HCT116 (cell line): ENCODE data around the gene IQSEC3. TPM values are rescaled to one million over a fixed set of nuclear protein-coding genes. Genes with fewer than 3 reads are reported as not detected.

Experiments
- ATAC-seq: fragments of 200-7000 bp; cut with Tn5 transposase; 2 replicates; pipeline ENCODE4 v1.9.1; 2020; ENCODE audit warnings: mild to moderate bottlenecking, moderate library complexity
- BruUV-seq: library from RNA; stranded (reverse); fragments of 400-500 nt; replicated peaks from 2 replicates; lab custom pipeline; 2021; lab: Mats Ljungman, UMichigan
- CTCF ChIA-PET: fragments of 300-600 bp; sonication (Branson Sonifier 250); formaldehyde crosslinking; loops from one replicate; lab custom pipeline; 2021; ENCODE audit warnings: antibody characterized with exemption; lab: Charles Lee
- POLR2A ChIA-PET: fragments of 300-600, 350-600 bp; sonication (Branson Sonifier 250); formaldehyde crosslinking; loops from one replicate; lab custom pipeline; 2021; ENCODE audit warnings: antibody characterized with exemption; lab: Charles Lee
- RAD21 ChIA-PET, 2 experiments: fragments of 300-600 bp; sonication (Branson Sonifier 250); formaldehyde crosslinking; loops; one replicate each; lab custom pipeline; 2023; ENCODE audit warnings: low total read pairs in 2 of 2; ENCODE audit not compliant: uncharacterized antibody in 2 of 2, unreplicated experiment in 2 of 2, low non-redundant PET in 1 of 2; lab: Charles Lee
- DNase-seq: peaks from one replicate; pipeline ENCODE4 v3.0.0-alpha.2; 2010; ENCODE audit warnings: low read depth, low spot score
- H2AFZ ChIP-seq: fragments of 200-600 bp; shearing (Covaris generic), sonication (generic); 2 replicates; pipeline ENCODE4 v1.6.1; 2017; ENCODE audit warnings: low read depth, mixed run types, mixed read lengths, antibody characterized with exemption, low read length; ENCODE audit not compliant: poor library complexity, severe bottlenecking
- H3K27ac ChIP-seq: 2 replicates; pipeline ENCODE4 v1.5.1; 2012; ENCODE audit warnings: low read depth, low read length
- H3K27me3 ChIP-seq: fragments of 200-600 bp; sonication (generic); 2 replicates; pipeline ENCODE4 v1.6.1; 2016; ENCODE audit warnings: mixed run types, low read length, mixed read lengths; ENCODE audit not compliant: insufficient read depth
- H3K36me3 ChIP-seq, 2 experiments: fragments of 200-500 bp in 1 of 2; fragments of 200-600 bp in 1 of 2; sonication (Bioruptor generic) in 1 of 2; sonication (generic) in 1 of 2; 2 replicates each; pipeline versions ENCODE4 v1.5.1 to v1.6.1; 2014 to 2016; ENCODE audit warnings: low read length in 2 of 2, inconsistent platforms in 1 of 2, mixed read lengths in 1 of 2, mixed run types in 1 of 2; ENCODE audit not compliant: insufficient read depth in 2 of 2, control insufficient read depth in 1 of 2
- H3K4me1 ChIP-seq, 2 experiments: fragments of 200-600 bp in 1 of 2; sonication (generic) in 1 of 2; 2 replicates each; pipeline versions ENCODE4 v1.5.1 to v1.6.1; 2012 to 2017; ENCODE audit warnings: low read length in 2 of 2, inconsistent platforms in 1 of 2, mild to moderate bottlenecking in 1 of 2, mixed read lengths in 1 of 2, mixed run types in 1 of 2, moderate library complexity in 1 of 2; ENCODE audit not compliant: insufficient read depth in 2 of 2, control insufficient read depth in 1 of 2
- H3K4me2 ChIP-seq: fragments of 200-600 bp; sonication (generic); 2 replicates; pipeline ENCODE4 v1.6.1; 2017; ENCODE audit warnings: mixed run types, low read length, mixed read lengths
- H3K4me3 ChIP-seq, 2 experiments: fragments of 200-600 bp in 1 of 2; sonication (generic) in 1 of 2; replicated peaks in 1 of 2; 2 replicates each; pipeline ENCODE4 v1.5.1; 2011 to 2016; ENCODE audit warnings: low read length in 2 of 2, control low read depth in 1 of 2, low read depth in 1 of 2, mild to moderate bottlenecking in 1 of 2, mixed read lengths in 1 of 2, mixed run types in 1 of 2
- H3K79me2 ChIP-seq: fragments of 200-600 bp; sonication (generic); 2 replicates; pipeline ENCODE4 v1.6.1; 2017; ENCODE audit warnings: mild to moderate bottlenecking, mixed run types, low read length, moderate library complexity, mixed read lengths; ENCODE audit not compliant: insufficient read depth
- H3K9ac ChIP-seq: fragments of 200-600 bp; sonication (generic); 2 replicates; pipeline ENCODE4 v1.6.1; 2016; ENCODE audit warnings: low read length, mixed read lengths
- H3K9me2 ChIP-seq: fragments of 200-600 bp; sonication (generic), shearing (Covaris generic); 2 replicates; pipeline ENCODE4 v1.6.1; 2017; ENCODE audit warnings: mixed run types, mild to moderate bottlenecking, moderate library complexity; ENCODE audit not compliant: insufficient read depth
- H3K9me3 ChIP-seq, 2 experiments: fragments of 200-500 bp in 1 of 2; fragments of 200-600 bp in 1 of 2; sonication (Bioruptor generic) in 1 of 2; sonication (generic) in 1 of 2; 2 replicates each; pipeline ENCODE4 v1.6.1; 2014 to 2017; ENCODE audit warnings: low read length in 2 of 2, mixed read lengths in 2 of 2, inconsistent platforms in 1 of 2, low read depth in 1 of 2, mild to moderate bottlenecking in 1 of 2, mixed run types in 1 of 2, moderate library complexity in 1 of 2; ENCODE audit not compliant: control insufficient read depth in 1 of 2, insufficient read depth in 1 of 2
- H4K20me1 ChIP-seq: fragments of 200-600 bp; sonication (generic), shearing (Covaris generic); 2 replicates; pipeline ENCODE4 v1.6.1; 2017; ENCODE audit warnings: mixed run types, mild to moderate bottlenecking, moderate library complexity; ENCODE audit not compliant: insufficient read depth
- EGR1 ChIP-seq: IDR thresholded peaks from 2 replicates; pipeline ENCODE4 v1.6.1; 2012; ENCODE audit warnings: low read depth
- ELF1 ChIP-seq: IDR thresholded peaks from 2 replicates; pipeline ENCODE4 v1.6.1; 2012; ENCODE audit warnings: low read depth, borderline replicate concordance
- EZH2 ChIP-seq: fragments of 200-600 bp; sonication (generic); IDR thresholded peaks from 2 replicates; pipeline ENCODE4 v1.6.1; 2017; ENCODE audit warnings: antibody characterized with exemption, mixed run types
- EZH2phosphoT487 ChIP-seq: fragments of 200-600 bp; IDR thresholded peaks from 2 replicates; pipeline ENCODE4 v1.6.1; 2018; ENCODE audit warnings: antibody characterized with exemption, borderline replicate concordance
- JUND ChIP-seq: IDR thresholded peaks from 2 replicates; pipeline ENCODE4 v1.6.1; 2012
- POLR2AphosphoS5 ChIP-seq: IDR thresholded peaks from 2 replicates; pipeline ENCODE4 v1.6.1; 2011; ENCODE audit warnings: mild to moderate bottlenecking, low read depth, low read length, moderate library complexity
- RAD21 ChIP-seq: IDR thresholded peaks from 2 replicates; pipeline ENCODE4 v1.6.1; 2012; ENCODE audit warnings: low read depth, mild to moderate bottlenecking
- SIN3A ChIP-seq: IDR thresholded peaks from 2 replicates; pipeline ENCODE4 v1.6.1; 2012; ENCODE audit warnings: low read depth
- SP1 ChIP-seq: IDR thresholded peaks from 2 replicates; pipeline ENCODE4 v1.6.1; 2012; ENCODE audit warnings: low read depth
- SRF ChIP-seq: IDR thresholded peaks from 2 replicates; pipeline ENCODE4 v1.6.1; 2012; ENCODE audit warnings: low read depth
- TCF7L2 ChIP-seq: IDR thresholded peaks from 2 replicates; pipeline ENCODE4 v1.7.0; 2011; ENCODE audit warnings: borderline replicate concordance, inconsistent platforms; ENCODE audit not compliant: insufficient read depth, insufficient read length; ENCODE audit errors: extremely low read depth
- YY1 ChIP-seq: IDR thresholded peaks from 2 replicates; pipeline ENCODE4 v1.6.1; 2011; ENCODE audit warnings: low read length, low read depth, moderate library complexity, mild to moderate bottlenecking; ENCODE audit not compliant: insufficient replicate concordance; ENCODE audit errors: extremely low read depth
- ZBTB33 ChIP-seq: IDR thresholded peaks from 2 replicates; pipeline ENCODE4 v1.6.1; 2011; ENCODE audit warnings: mild to moderate bottlenecking, low read length, moderate library complexity; ENCODE audit not compliant: insufficient replicate concordance; ENCODE audit errors: extremely low read depth
- ZFX ChIP-seq: fragments of 450-650 bp; IDR thresholded peaks from 2 replicates; pipeline ENCODE4 v1.6.1; 2017
- intact Hi-C: fragments of 100-400 bp; cut with micrococcal nuclease; formaldehyde crosslinking; loops from 2 replicates; pipeline ENCODE4 v1.10.0; 2022
- total RNA-seq: library from RNA; stranded (reverse); gene quantifications from one replicate; pipeline ENCODE4 v1.2.1, GENCODE V29; 2021; ENCODE audit not compliant: unreplicated experiment
- TF ChIP-seq, protein P1 (sequence below): IDR thresholded peaks from 2 replicates; pipeline ENCODE4 v1.6.1; 2012; ENCODE audit warnings: low read depth
- TF ChIP-seq, protein P2 (sequence below), 3 experiments: fragments of 200-600 bp in 1 of 3; sonication (generic) in 1 of 3; IDR thresholded peaks in 2 of 3; conservative IDR thresholded peaks in 1 of 3; 2 replicates each; pipeline ENCODE4 v1.5.1; 2012 to 2017; ENCODE audit warnings: low read depth in 2 of 3, low read length in 2 of 3, antibody characterized with exemption in 1 of 3, borderline replicate concordance in 1 of 3, control low read depth in 1 of 3, mild to moderate bottlenecking in 1 of 3, mixed read lengths in 1 of 3, mixed run types in 1 of 3, moderate library complexity in 1 of 3; ENCODE audit not compliant: insufficient read depth in 1 of 3
- TF ChIP-seq, protein P3 (sequence below): IDR thresholded peaks from 2 replicates; pipeline ENCODE4 v1.6.1; 2012

Gene IQSEC3
- total RNA-seq, 1 experiment from 2014 or later = not detected

- Histone ChIP-seq H3K4me3 (no peak overlapping the region), H3K27me3 (0 out of 2 replicates have a peak, but pooled peaks cover 4% of the 10 kb centered on the region), H3K4me2 (no peak overlapping the region), H3K36me3 (no peaks in the 10 kb centered on the region), H3K9me3 (no peaks in the 10 kb centered on the region), H3K9ac (no peak overlapping the region), H3K9me2 (no peaks in the 10 kb centered on the region), H3K4me1 (no peaks in the 10 kb centered on the region), H3K79me2 (no peaks in the 10 kb centered on the region), H3K27ac (no peak overlapping the region), H2AFZ (no peak overlapping the region), H4K20me1 (no peaks in the 10 kb centered on the region)
- RAD21 ChIA-PET = no interaction called here
- no peak for ATAC-seq
- POLR2A ChIA-PET = no interaction called here
- CTCF ChIA-PET = no interaction called here
- no TSS peak for BruUV-seq
- DNase-seq = no peak
- no peak for TF ChIP-seq EZH2
- TF ChIP-seq, protein P1, sequence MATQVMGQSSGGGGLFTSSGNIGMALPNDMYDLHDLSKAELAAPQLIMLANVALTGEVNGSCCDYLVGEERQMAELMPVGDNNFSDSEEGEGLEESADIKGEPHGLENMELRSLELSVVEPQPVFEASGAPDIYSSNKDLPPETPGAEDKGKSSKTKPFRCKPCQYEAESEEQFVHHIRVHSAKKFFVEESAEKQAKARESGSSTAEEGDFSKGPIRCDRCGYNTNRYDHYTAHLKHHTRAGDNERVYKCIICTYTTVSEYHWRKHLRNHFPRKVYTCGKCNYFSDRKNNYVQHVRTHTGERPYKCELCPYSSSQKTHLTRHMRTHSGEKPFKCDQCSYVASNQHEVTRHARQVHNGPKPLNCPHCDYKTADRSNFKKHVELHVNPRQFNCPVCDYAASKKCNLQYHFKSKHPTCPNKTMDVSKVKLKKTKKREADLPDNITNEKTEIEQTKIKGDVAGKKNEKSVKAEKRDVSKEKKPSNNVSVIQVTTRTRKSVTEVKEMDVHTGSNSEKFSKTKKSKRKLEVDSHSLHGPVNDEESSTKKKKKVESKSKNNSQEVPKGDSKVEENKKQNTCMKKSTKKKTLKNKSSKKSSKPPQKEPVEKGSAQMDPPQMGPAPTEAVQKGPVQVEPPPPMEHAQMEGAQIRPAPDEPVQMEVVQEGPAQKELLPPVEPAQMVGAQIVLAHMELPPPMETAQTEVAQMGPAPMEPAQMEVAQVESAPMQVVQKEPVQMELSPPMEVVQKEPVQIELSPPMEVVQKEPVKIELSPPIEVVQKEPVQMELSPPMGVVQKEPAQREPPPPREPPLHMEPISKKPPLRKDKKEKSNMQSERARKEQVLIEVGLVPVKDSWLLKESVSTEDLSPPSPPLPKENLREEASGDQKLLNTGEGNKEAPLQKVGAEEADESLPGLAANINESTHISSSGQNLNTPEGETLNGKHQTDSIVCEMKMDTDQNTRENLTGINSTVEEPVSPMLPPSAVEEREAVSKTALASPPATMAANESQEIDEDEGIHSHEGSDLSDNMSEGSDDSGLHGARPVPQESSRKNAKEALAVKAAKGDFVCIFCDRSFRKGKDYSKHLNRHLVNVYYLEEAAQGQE = no peak
- TF ChIP-seq YY1 = no peak
- TF ChIP-seq, protein P2, sequence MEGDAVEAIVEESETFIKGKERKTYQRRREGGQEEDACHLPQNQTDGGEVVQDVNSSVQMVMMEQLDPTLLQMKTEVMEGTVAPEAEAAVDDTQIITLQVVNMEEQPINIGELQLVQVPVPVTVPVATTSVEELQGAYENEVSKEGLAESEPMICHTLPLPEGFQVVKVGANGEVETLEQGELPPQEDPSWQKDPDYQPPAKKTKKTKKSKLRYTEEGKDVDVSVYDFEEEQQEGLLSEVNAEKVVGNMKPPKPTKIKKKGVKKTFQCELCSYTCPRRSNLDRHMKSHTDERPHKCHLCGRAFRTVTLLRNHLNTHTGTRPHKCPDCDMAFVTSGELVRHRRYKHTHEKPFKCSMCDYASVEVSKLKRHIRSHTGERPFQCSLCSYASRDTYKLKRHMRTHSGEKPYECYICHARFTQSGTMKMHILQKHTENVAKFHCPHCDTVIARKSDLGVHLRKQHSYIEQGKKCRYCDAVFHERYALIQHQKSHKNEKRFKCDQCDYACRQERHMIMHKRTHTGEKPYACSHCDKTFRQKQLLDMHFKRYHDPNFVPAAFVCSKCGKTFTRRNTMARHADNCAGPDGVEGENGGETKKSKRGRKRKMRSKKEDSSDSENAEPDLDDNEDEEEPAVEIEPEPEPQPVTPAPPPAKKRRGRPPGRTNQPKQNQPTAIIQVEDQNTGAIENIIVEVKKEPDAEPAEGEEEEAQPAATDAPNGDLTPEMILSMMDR (IDR thresholded peaks at IDR 0.05 in 2 of 3, conservative IDR thresholded peaks at IDR 0.05 in 1 of 3; ENCODE audit: borderline replicate concordance in 1 of 3, insufficient read depth in 1 of 3, low read depth in 2 of 3, low read length in 2 of 3) = no peak
- TF ChIP-seq ZBTB33 = no peak
- TF ChIP-seq ZFX = no peak
- no peak for TF ChIP-seq SP1
- TF ChIP-seq SIN3A = no peak
- no peak for TF ChIP-seq TCF7L2
- TF ChIP-seq SRF = no peak
- TF ChIP-seq POLR2AphosphoS5 = no peak
- TF ChIP-seq, protein P3, sequence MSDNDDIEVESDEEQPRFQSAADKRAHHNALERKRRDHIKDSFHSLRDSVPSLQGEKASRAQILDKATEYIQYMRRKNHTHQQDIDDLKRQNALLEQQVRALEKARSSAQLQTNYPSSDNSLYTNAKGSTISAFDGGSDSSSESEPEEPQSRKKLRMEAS = no peak
- no peak for TF ChIP-seq JUND
- TF ChIP-seq EZH2phosphoT487 = no peak
- no peak for TF ChIP-seq RAD21
- no peak for TF ChIP-seq ELF1
- no peak for TF ChIP-seq EGR1
- intact Hi-C loops = no loop called here
Measured at GRCh38 chr12:125566-125965, 59.0 kb downstream of the IQSEC3 start.
